Loucy (cell line): Measurements from ENCODE around the gene SLC15A5.

ENCODE experiments used
- H2AFZ ChIP-seq: fragments of 200-600 bp; sonication (generic); 2 replicates; pipeline ENCODE4 v1.6.0; 2016; ENCODE audit warnings: antibody characterized with exemption, mild to moderate bottlenecking, low read length, moderate library complexity
- H3F3A ChIP-seq: fragments of 200-600 bp; 2 replicates; pipeline ENCODE4 v1.6.0; 2016; ENCODE audit warnings: antibody characterized with exemption, low read depth, mild to moderate bottlenecking
- H3K27me3 ChIP-seq: fragments of 200-600 bp; sonication (generic); 2 replicates; pipeline ENCODE4 v1.6.1; 2014; ENCODE audit warnings: low read length, mild to moderate bottlenecking; ENCODE audit not compliant: insufficient read depth, poor library complexity, severe bottlenecking
- H3K36me3 ChIP-seq: fragments of 200-600 bp; sonication (generic); 2 replicates; pipeline ENCODE4 v1.6.1; 2016; ENCODE audit warnings: low read length; ENCODE audit not compliant: insufficient read depth
- H3K4me1 ChIP-seq: fragments of 200-600 bp; sonication (generic); 2 replicates; pipeline ENCODE4 v1.5.1; 2014; ENCODE audit warnings: low read length, mild to moderate bottlenecking; ENCODE audit not compliant: insufficient read depth, poor library complexity, severe bottlenecking
- H3K4me2 ChIP-seq: fragments of 200-600 bp; sonication (generic); 2 replicates; pipeline ENCODE4 v1.6.0; 2014; ENCODE audit warnings: antibody characterized with exemption, low read length, low read depth, mild to moderate bottlenecking; ENCODE audit not compliant: poor library complexity, severe bottlenecking
- H3K4me3 ChIP-seq: fragments of 200-600 bp; sonication (generic); 2 replicates; pipeline ENCODE4 v1.5.1; 2014; ENCODE audit warnings: low read length, mild to moderate bottlenecking, mixed read lengths; ENCODE audit not compliant: poor library complexity, severe bottlenecking
- H3K79me2 ChIP-seq: fragments of 200-600 bp; sonication (generic); 2 replicates; pipeline ENCODE4 v1.6.1; 2014; ENCODE audit warnings: low read length; ENCODE audit not compliant: insufficient read depth
- H3K9ac ChIP-seq: fragments of 200-600 bp; sonication (generic); 2 replicates; pipeline ENCODE4 v1.6.0; 2014; ENCODE audit warnings: mild to moderate bottlenecking, low read depth, low read length, moderate library complexity; ENCODE audit not compliant: poor library complexity, severe bottlenecking
- H3K9me2 ChIP-seq: fragments of 200-600 bp; sonication (generic); replicated peaks from 2 replicates; pipeline ENCODE4 v1.6.1; 2016; ENCODE audit warnings: low read depth, low read length, mixed read lengths
- H3K9me3 ChIP-seq: fragments of 200-600 bp; sonication (generic); 2 replicates; pipeline ENCODE4 v1.6.1; 2014; ENCODE audit warnings: mild to moderate bottlenecking, antibody characterized with exemption, low read length, low read depth; ENCODE audit not compliant: insufficient read depth
- H4K20me1 ChIP-seq: fragments of 200-600 bp; sonication (generic); 2 replicates; pipeline ENCODE4 v1.6.0; 2014; ENCODE audit warnings: antibody characterized with exemption, low read length, mild to moderate bottlenecking; ENCODE audit not compliant: insufficient read depth, poor library complexity, severe bottlenecking
- CTCF ChIP-seq: fragments of 200-600 bp; sonication (generic); conservative IDR thresholded peaks from 2 replicates; pipeline ENCODE4 v1.5.1; 2014; ENCODE audit warnings: mild to moderate bottlenecking, antibody characterized with exemption, low read length
- EZH2phosphoT487 ChIP-seq: fragments of 200-600 bp; IDR thresholded peaks from 2 replicates; pipeline ENCODE4 v1.6.1; 2018; ENCODE audit warnings: antibody characterized with exemption, mild to moderate bottlenecking, moderate library complexity, borderline replicate concordance

Gene SLC15A5

GRCh38 chr12:16187660-16188059, 89.8 kb downstream of the SLC15A5 start:
- H3F3A ChIP-seq: no peaks in the 10 kb centered on the region
- H3K9me2 ChIP-seq: no peaks in the 10 kb centered on the region
- no peaks in the 10 kb centered on the region for H3K4me1 ChIP-seq
- TF ChIP-seq EZH2phosphoT487: no peak
- no peak overlapping the region for H2AFZ ChIP-seq
- H4K20me1 ChIP-seq: no peaks in the 10 kb centered on the region
- H3K9ac ChIP-seq: no peak overlapping the region
- H3K27me3 ChIP-seq: no peaks in the 10 kb centered on the region
- H3K36me3 ChIP-seq: no peaks in the 10 kb centered on the region
- no peak overlapping the region for H3K4me3 ChIP-seq
- no peaks in the 10 kb centered on the region for H3K9me3 ChIP-seq
- H3K4me2 ChIP-seq: no peak overlapping the region
- H3K79me2 ChIP-seq: no peaks in the 10 kb centered on the region

GRCh38 chr12:16184681-16185080, 92.8 kb downstream of the SLC15A5 start:
- Histone ChIP-seq H3K4me1 (no peaks in the 10 kb centered on the region), H3F3A (no peaks in the 10 kb centered on the region), H3K9ac (no peak overlapping the region), H2AFZ (no peak overlapping the region), H3K36me3 (no peaks in the 10 kb centered on the region), H3K4me3 (no peak overlapping the region), H3K9me3 (no peaks in the 10 kb centered on the region), H4K20me1 (no peaks in the 10 kb centered on the region), H3K9me2 (no peaks in the 10 kb centered on the region), H3K27me3 (no peaks in the 10 kb centered on the region), H3K79me2 (no peaks in the 10 kb centered on the region), H3K4me2 (no peak overlapping the region)
- TF ChIP-seq CTCF (no peak), EZH2phosphoT487 (no peak)

- no peak overlapping the region for H3K4me2 ChIP-seq
- no peaks in the 10 kb centered on the region for H3F3A ChIP-seq
- no peaks in the 10 kb centered on the region for H3K79me2 ChIP-seq
- H3K9ac ChIP-seq: no peak overlapping the region
- no peaks in the 10 kb centered on the region for H3K4me1 ChIP-seq
- no peaks in the 10 kb centered on the region for H3K9me2 ChIP-seq
- no peak overlapping the region for H3K4me3 ChIP-seq
- no peaks in the 10 kb centered on the region for H3K36me3 ChIP-seq
- TF ChIP-seq EZH2phosphoT487: no peak
- TF ChIP-seq CTCF: no peak
- no peaks in the 10 kb centered on the region for H3K9me3 ChIP-seq
- no peaks in the 10 kb centered on the region for H4K20me1 ChIP-seq
- no peak overlapping the region for H2AFZ ChIP-seq
- H3K27me3 ChIP-seq: no peaks in the 10 kb centered on the region
These were observed 93.9 kb downstream of the SLC15A5 start for GRCh38 chr12:16183541-16183940.

- H3F3A ChIP-seq: no peaks in the 10 kb centered on the region
- H3K9me3 ChIP-seq: no peaks in the 10 kb centered on the region
- H3K9me2 ChIP-seq: no peaks in the 10 kb centered on the region
- TF ChIP-seq CTCF: no peak
- TF ChIP-seq EZH2phosphoT487: no peak
- no peak overlapping the region for H2AFZ ChIP-seq
- no peaks in the 10 kb centered on the region for H3K79me2 ChIP-seq
- no peak overlapping the region for H3K4me2 ChIP-seq
- H3K9ac ChIP-seq: no peak overlapping the region
- H4K20me1 ChIP-seq: no peaks in the 10 kb centered on the region
- no peaks in the 10 kb centered on the region for H3K4me1 ChIP-seq
- no peaks in the 10 kb centered on the region for H3K27me3 ChIP-seq
- no peak overlapping the region for H3K4me3 ChIP-seq
- no peaks in the 10 kb centered on the region for H3K36me3 ChIP-seq
These were observed 101.6 kb downstream of the SLC15A5 start for GRCh38 chr12:16175840-16176239.
